NCI-H1930 (cell line): ENCODE data around the gene DRC1.

Experiments
- DNase-seq, 2 experiments: peaks; one replicate each; lab custom pipeline; 2025; lab: John Stamatoyannopoulos, UW

The DRC1 gene

DNA sequence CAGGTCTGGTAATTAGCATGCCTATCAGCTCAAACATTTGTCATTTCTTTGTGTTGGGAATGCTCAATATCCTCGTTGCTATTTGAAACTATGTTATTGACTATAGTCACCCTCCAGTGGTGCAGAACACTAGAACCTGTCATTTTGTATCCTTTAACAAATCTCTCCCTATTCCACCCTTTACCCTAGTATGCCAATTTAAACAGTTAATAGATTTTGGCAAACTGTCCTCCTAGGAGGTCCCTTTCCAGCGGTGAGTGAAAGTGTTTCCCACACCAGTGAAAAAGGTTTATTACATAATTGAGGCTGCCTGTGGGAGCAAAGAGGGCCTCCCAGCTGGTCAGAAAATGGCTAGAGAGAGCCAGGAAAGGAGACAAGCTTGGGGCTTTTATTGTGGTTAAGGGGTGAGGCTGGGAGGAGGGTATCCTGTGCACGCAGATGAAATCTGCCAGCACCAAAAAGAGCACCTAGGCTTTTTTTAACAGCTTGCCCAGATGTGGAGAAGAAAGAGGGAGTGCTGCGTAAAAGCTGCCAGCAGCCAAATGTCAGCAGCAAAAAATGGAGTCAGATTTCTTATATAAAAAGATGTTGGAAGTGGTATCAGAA, 1.8 kb upstream of the DRC1 start:
- no peak for DNase-seq

- DNase-seq = no peak
Observed at GRCh38 chr2:26400723-26401122, 997 bp upstream of the DRC1 start.

DNA sequence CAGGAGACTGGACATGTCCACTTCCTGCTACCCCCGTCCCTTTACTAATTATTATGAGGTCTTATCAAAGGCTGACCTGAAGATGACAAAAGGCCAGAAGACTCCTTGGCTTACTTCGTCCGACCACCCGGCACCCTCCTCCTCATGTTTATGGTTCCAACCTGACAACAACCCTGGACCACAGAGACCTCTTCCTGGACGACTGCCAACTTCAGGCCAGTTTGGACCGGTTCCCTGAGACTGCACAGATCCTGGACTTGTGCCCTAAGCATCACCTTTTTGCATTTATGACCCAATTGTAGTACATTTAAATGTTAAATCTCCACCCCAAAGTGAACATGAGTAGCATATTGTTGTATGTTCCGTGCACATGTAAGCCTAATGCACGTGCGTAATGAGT, 5.8 kb downstream of the DRC1 start:
- DNase-seq = no peak

- DNase-seq = no peak
Observed at GRCh38 chr2:26409785-26410184, 8.1 kb downstream of the DRC1 start.

DNA sequence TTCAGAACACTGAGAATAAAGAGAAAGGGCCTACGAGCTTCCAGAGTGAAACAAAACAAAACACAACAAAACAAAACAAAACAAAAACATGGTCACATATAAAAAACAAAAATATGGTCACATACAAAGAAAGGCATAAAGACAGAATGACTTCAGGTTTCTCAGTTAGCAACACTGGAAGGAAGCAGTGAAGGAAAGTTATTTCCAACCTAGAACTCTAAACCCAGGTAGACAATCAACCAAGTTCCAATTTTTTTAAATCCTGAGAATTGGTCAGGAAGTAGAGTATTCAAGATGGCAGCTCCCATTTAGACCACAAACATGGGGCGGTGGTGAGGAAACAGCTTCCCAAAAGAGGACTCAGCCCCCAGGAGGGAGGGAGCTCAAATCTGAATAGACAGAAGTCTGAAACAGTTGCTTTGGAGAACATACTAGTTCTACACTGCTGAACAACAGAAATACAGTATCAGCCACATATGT, 9.1 kb downstream of the DRC1 start:
- no peak for DNase-seq

GRCh38 chr2:26411419-26411818, 9.7 kb downstream of the DRC1 start:
- DNase-seq = no peak

GRCh38 chr2:26412091-26412673, 10.5 kb downstream of the DRC1 start:
- DNase-seq = no peak

- DNase-seq = no peak
Observed at GRCh38 chr2:26414311-26414710, 12.6 kb downstream of the DRC1 start.

GRCh38 chr2:26421961-26422360, 20.2 kb downstream of the DRC1 start:
- no peak for DNase-seq

GRCh38 chr2:26422947-26423629, 21.4 kb downstream of the DRC1 start:
- no peak for DNase-seq

DNA sequence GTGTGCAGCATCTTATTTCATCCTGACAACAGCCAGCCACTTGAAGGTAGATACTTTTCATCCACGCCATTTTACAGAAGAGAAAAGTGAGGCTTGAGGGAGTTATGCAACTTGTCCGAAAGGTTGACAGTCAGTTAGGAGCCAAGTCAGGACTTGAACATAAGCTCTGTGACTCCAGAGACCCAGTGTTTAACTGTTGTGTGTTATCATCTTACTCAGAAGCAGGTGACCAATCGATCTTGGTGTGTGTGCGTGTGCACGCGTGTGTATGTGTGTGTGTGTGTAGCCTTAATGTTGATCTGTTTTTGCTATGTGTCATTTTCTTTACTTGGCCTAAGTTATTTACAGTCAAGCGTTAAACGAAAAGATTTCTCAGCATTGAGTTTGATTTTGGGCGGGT, 22.0 kb downstream of the DRC1 start:
- no peak for DNase-seq

GRCh38 chr2:26424221-26424620, 22.5 kb downstream of the DRC1 start:
- no peak for DNase-seq

GRCh38 chr2:26428846-26429245, 27.1 kb downstream of the DRC1 start:
- DNase-seq = no peak

DNA sequence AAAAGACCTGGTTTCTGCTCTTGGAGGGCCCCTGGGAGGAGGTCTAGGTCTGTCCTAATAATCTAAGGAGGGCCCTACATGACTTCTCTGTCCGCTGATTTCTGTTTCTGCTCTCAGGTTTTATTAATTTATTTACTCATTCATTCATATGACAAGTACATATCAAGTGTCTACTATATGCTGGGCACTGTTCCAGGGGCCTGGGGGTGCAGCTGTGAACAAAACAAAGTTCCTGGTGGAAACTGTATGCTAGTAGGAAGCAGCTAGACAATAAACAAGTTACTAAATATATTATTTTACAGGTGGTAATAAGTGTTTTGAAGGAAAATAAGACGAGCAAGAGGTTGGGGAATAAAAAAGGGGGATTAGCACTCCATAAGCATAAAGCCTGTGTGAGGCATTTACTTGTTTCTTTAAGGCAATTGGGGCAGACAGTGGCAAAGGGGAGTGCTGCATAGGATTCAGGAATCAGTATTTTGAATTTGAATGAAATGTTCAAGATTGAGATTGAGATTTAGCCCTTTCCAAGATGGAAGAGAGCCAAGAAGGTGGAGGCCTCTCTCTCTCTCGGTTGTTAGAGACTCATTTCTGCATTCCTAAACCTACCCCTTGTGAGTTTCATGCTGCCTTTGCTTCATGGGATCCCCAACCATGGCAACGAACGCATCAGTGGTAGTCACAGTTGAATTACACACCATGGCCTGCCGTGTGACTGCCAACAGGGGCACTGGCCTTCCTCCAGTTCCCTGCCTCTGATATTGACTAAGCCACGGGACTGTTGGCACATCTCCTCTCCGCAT, 28.3 kb downstream of the DRC1 start:
- DNase-seq = no peak

DNA sequence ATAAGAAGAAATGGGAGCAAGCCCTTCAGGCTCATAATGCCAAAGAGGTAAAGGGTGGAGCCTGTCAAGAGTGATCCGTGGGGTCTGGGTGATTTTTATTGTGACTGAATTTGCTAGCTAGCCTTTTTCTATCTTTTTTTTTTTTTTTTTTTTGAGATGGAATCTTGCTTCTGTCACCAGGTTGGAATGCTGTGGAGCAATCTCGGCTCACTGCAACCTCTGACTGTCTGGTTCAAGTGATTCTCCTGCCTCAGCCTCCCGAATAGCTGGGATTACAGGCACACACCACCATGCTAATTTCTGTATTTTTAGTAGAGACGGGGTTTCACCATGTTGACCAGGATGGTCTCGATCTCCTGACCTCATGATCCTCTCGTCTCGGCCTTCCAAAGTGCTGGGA, 29.1 kb downstream of the DRC1 start:
- DNase-seq = no peak

- no peak for DNase-seq
Observed at GRCh38 chr2:26432363-26432762, 30.6 kb downstream of the DRC1 start.

- DNase-seq = no peak
Observed at GRCh38 chr2:26432859-26433258, 31.1 kb downstream of the DRC1 start.

- DNase-seq = no peak
Observed at GRCh38 chr2:26435106-26435505, 33.4 kb downstream of the DRC1 start.

DNA sequence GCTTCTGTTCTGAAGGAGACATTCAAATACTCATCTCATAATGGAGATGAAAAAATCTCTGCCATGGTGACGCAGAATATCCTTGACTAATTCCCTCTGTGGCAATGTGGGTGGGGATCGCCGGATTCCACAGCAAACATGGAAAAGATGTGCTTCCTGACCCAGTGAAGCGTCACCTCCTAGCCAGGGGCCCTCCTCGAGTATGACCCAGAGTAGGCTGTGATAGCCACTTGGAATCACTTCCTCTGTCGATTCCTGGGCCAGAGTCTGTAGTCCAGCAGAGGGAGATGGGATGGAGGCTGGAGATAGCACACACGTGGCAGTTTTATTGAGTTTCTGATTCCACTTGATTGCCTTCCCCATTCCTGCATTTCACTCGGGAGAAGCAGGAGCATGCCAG, 36.8 kb downstream of the DRC1 start:
- no peak for DNase-seq

DNA sequence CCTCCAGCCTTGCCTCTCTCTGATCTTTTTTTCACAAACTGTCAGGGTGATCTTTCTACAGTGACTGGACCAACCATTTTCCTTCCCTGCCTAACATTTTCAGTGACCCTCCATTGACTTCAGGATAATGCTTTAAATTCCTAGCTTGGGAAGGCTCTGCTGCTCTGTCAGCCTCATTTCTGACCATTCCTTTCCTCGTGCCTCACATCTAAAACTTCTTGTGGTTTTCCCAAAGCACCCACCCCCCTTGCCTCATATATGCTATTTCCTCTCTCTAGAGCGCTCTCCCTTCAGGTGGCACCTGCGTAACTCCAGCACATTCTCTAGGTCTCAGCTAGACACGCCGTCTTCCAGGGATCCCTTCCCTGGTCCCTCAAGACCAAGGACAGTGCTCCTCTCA, 37.2 kb downstream of the DRC1 start:
- no peak for DNase-seq

- DNase-seq = no peak
Observed at GRCh38 chr2:26442301-26442700, 40.6 kb downstream of the DRC1 start.

GRCh38 chr2:26442707-26443106, 41.0 kb downstream of the DRC1 start:
- no peak for DNase-seq

DNA sequence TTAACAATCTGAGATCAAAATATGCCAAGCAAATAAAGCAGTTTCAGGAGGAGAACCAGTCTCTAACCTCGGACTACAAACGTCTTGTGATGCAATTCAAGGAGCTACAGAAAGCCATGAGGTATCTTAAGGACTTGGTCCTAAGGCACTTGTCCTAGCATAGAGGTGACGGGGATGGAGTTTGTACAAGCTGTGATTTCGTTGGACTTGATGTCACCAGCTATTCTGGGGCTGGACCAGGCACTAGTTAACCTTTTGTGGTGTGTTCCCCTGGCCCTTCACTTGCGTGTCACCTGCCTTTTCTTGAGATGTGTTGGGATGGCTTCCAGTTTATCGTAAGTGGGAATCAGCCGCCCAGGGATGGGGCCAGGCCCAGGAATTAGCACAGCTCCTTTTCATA, 42.5 kb downstream of the DRC1 start:
- no peak for DNase-seq
